Ishikawa (cell line): ENCODE measurements around the gene OR3A3.

Experiments used
- RAD21 ChIP-seq: IDR thresholded peaks from 2 replicates; pipeline ENCODE4 v1.6.1; 2012; ENCODE audit warnings: low read depth
- TEAD4 ChIP-seq: IDR thresholded peaks from 2 replicates; pipeline ENCODE4 v1.6.1; 2012
- YY1 ChIP-seq: IDR thresholded peaks from 2 replicates; pipeline ENCODE4 v1.6.1; 2012; ENCODE audit warnings: low read depth

DNA sequence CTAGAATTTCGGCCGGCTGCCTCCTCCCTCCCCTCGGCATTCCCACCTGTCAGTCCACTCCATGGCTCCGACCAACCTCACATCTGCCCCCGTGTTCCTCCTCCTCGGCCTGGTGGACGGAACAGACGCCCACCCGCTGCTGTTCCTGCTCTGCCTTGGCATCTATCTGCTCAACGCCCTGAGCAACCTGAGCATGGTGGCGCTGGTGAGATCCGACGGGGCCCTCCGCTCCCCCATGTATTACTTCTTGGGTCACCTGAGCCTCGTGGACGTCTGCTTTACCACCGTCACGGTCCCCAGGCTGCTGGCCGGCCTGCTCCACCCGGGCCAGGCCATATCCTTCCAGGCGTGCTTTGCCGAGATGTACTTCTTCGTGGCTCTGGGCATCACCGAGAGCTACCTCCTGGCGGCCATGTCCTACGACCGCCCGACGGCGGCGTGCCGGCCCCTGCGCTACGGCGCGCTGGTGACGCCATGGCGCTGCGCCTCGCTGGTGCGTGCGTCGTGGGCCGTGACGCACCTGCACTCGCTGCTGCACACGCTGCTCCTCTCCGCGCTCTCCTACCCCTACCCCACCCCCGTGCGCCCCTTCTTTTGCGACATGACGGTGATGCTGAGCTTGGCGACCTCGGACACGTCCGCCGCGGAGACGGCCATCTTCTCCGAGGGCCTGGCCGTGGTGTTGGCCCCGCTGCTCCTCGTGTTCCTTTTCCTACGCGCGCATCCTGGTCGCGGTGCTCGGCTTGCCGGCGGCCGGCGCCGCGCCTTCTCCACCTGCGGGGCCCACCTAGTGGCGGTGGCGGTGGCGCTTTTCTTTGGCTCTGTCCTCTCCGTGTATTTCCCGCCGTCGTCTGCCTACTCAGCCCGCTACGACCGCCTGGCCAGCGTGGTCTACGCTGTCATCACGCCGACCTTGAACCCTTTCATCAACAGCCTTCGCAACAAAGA lies 25.0 kb upstream of the OR3A3 start, which contains the start of gene OR3A2:
- TF ChIP-seq TEAD4 (no peak), RAD21 (no peak), YY1 (no peak)
